H1 (cell line): ENCODE data around the gene ABCC10. TPM values are rescaled to one million over a fixed set of nuclear protein-coding genes. Genes with fewer than 3 reads are reported as not detected.

Experiments
- E2F6 ChIP-seq: IDR thresholded peaks from 2 replicates; pipeline ENCODE4 v1.6.1; 2012; ENCODE audit warnings: inconsistent platforms
- JUN ChIP-seq: IDR thresholded peaks from 2 replicates; pipeline ENCODE4 v1.6.1; 2011; ENCODE audit warnings: low read depth, mild to moderate bottlenecking, improper control_type of control experiment, low read length
- KDM5A ChIP-seq: fragments of 200-600 bp; IDR thresholded peaks from 2 replicates; pipeline ENCODE4 v1.7.1; 2012; ENCODE audit warnings: mild to moderate bottlenecking, low read length, inconsistent platforms, mixed read lengths
- POU5F1 ChIP-seq: IDR thresholded peaks from 2 replicates; pipeline ENCODE4 v1.6.1; 2011; ENCODE audit warnings: low read depth, mild to moderate bottlenecking, low read length, moderate library complexity
- SAP30 ChIP-seq: fragments of 300-600 bp; sonication (generic); IDR thresholded peaks from 2 replicates; pipeline ENCODE4 v1.7.1; 2012; ENCODE audit warnings: low read length, moderate library complexity, mild to moderate bottlenecking, inconsistent platforms; ENCODE audit not compliant: insufficient read depth, insufficient replicate concordance
- SUZ12 ChIP-seq: fragments of 200-600 bp; sonication (generic); IDR thresholded peaks from 2 replicates; pipeline ENCODE4 v1.6.1; 2012; ENCODE audit warnings: mild to moderate bottlenecking, inconsistent platforms, low read length, moderate library complexity, mixed read lengths
- TAF7 ChIP-seq: optimal IDR thresholded peaks from 2 replicates; pipeline ENCODE3; 2011; ENCODE audit warnings: low read depth, mild to moderate bottlenecking, inconsistent platforms, low read length, moderate library complexity, borderline replicate concordance
- polyA plus RNA-seq, 7 experiments: library from polyadenylated mRNA; depleted of rRNA in 3 of 7; stranded (reverse) in 5 of 7; unstranded in 2 of 7; fragments of >200 nt in 5 of 7; fragments of 200-250 nt in 2 of 7; gene quantifications; 1 replicate in 5 of 7; 2 replicates in 1 of 7; 4 replicates in 1 of 7; pipeline versions ENCODE4 v1.2.1 to v1.2.3, GENCODE V29; 2011 to 2013; ENCODE audit warnings: missing spikeins in 2 of 7, mixed read lengths in 2 of 7
- total RNA-seq: library from RNA; stranded (reverse); fragmentation: NEBNext Ultra II Directional; extraction: Animal tissue kit (Norgen Biotek cat#: 25700); gene quantifications from 2 replicates; pipeline ENCODE4 v1.2.1, GENCODE V29; 2021

The ABCC10 gene
- total and polyA plus RNA-seq, 2 of the 8 experiments (the other 6 are each of a cell fraction or from before 2014, with no cell fraction given), result 15.5 to 24.6 TPM

GRCh38 chr6:43433148-43433547, 5.8 kb downstream of the ABCC10 start (continued):
- TF ChIP-seq E2F6 (no peak), JUN (no peak), TAF7 (no peak), SAP30 (no peak), SUZ12 (no peak), POU5F1 (no peak), KDM5A (no peak)
